Ascending aorta (tissue), 2 donors: Measurements from ENCODE around the gene STX18. TPM values are rescaled to one million over a fixed set of nuclear protein-coding genes. Genes with fewer than 3 reads are reported as not detected.

Experiments
- DNase-seq, 2 donors: peaks; one replicate each; pipeline ENCODE4 v3.0.0-alpha.2; 2019; ENCODE audit warnings: low spot score in 2 of 2
- H3K27ac ChIP-seq, 2 donors: fragments of 200-600 bp; sonication (generic); one replicate each; pipeline ENCODE4 v1.5.1; 2016 to 2017; ENCODE audit warnings: mild to moderate bottlenecking in 1 of 2
- H3K27me3 ChIP-seq: fragments of 200-600 bp; sonication (generic); one replicate; pipeline ENCODE4 v1.5.1; 2017
- H3K36me3 ChIP-seq, 2 donors: fragments of 200-600 bp; sonication (generic); one replicate each; pipeline ENCODE4 v1.5.1; 2016
- H3K4me1 ChIP-seq, 2 donors: fragments of 200-600 bp; sonication (generic); one replicate each; pipeline ENCODE4 v1.5.1; 2016 to 2017; ENCODE audit warnings: mild to moderate bottlenecking in 1 of 2
- H3K4me3 ChIP-seq, 2 donors: fragments of 200-600 bp; sonication (generic); one replicate each; pipeline ENCODE4 v1.5.1; 2016 to 2017; ENCODE audit warnings: mild to moderate bottlenecking in 1 of 2
- H3K9me3 ChIP-seq, 2 donors: fragments of 200-600 bp; sonication (generic); one replicate each; pipeline ENCODE4 v1.5.1; 2016
- intact Hi-C: fragments of 100-400 bp; cut with DNase I; formaldehyde crosslinking; loops from one replicate; pipeline ENCODE4 v1.15.1; 2023
- total RNA-seq: library from RNA; depleted of rRNA; stranded (reverse); fragments of >200 nt; gene quantifications from one replicate; pipeline ENCODE4 v1.1.0, GENCODE V29; 2016
- TF ChIP-seq, protein P1 (sequence below), 3 experiments: fragments of 200-600 bp in 2 of 3; fragments of 450-650 bp in 1 of 3; sonication (generic) in 2 of 3; IDR thresholded peaks; one replicate each; pipeline ENCODE4 v1.5.1; 2016 to 2019; ENCODE audit warnings: antibody characterized with exemption in 3 of 3, mild to moderate bottlenecking in 1 of 3, moderate library complexity in 1 of 3

The STX18 gene
- total RNA-seq, 1 donor from 2014 or later: 28.2 TPM

DNA sequence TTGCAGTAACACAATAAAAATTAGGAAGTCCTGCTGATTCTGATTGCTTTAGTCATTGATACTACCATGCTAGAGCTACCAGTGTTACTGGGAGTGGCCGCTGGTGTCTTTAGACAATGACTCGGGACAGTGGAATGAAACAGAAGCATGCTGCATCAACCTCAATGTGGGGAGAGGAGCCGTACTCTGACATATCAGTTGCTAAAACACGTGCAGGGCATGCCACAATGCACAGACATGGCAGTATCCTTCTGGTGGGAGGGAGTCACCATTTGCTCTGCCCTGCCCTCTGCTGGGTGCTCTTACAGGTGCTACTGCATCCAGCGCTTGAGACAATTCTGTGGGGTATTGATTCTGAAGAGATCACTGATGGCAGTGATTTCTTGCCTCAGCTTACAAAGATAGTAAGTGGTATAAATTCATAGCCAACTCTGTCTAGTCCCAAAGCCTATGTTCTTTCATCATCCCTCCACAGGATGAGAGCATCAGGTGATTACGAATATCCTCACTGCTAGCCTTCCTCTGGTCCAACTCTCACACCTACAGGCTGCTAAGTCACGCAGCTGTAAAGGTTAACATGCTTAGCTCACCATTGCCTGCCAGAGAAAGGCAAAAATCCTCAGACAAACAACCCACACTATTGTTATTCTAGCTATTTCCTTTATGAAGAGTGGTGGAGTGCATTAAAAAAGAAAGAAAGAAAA lies 111.2 kb downstream of the STX18 start:
- H3K27me3 ChIP-seq: no peaks in the 10 kb centered on the region
- TF ChIP-seq, protein P1, sequence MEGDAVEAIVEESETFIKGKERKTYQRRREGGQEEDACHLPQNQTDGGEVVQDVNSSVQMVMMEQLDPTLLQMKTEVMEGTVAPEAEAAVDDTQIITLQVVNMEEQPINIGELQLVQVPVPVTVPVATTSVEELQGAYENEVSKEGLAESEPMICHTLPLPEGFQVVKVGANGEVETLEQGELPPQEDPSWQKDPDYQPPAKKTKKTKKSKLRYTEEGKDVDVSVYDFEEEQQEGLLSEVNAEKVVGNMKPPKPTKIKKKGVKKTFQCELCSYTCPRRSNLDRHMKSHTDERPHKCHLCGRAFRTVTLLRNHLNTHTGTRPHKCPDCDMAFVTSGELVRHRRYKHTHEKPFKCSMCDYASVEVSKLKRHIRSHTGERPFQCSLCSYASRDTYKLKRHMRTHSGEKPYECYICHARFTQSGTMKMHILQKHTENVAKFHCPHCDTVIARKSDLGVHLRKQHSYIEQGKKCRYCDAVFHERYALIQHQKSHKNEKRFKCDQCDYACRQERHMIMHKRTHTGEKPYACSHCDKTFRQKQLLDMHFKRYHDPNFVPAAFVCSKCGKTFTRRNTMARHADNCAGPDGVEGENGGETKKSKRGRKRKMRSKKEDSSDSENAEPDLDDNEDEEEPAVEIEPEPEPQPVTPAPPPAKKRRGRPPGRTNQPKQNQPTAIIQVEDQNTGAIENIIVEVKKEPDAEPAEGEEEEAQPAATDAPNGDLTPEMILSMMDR (IDR thresholded peaks at IDR 0.05): peak in 1 of 3 experiments; percentile 27
- no peak overlapping the region for H3K27ac ChIP-seq
- peaks cover 19 to 28% of the 10 kb centered on the region in 2 donors for H3K36me3 ChIP-seq
- no peaks in the 10 kb centered on the region for H3K4me1 ChIP-seq
- intact Hi-C loops: no loop called here
- no peak overlapping the region for H3K4me3 ChIP-seq
- DNase-seq: no peak
- H3K9me3 ChIP-seq: no peaks in the 10 kb centered on the region

DNA sequence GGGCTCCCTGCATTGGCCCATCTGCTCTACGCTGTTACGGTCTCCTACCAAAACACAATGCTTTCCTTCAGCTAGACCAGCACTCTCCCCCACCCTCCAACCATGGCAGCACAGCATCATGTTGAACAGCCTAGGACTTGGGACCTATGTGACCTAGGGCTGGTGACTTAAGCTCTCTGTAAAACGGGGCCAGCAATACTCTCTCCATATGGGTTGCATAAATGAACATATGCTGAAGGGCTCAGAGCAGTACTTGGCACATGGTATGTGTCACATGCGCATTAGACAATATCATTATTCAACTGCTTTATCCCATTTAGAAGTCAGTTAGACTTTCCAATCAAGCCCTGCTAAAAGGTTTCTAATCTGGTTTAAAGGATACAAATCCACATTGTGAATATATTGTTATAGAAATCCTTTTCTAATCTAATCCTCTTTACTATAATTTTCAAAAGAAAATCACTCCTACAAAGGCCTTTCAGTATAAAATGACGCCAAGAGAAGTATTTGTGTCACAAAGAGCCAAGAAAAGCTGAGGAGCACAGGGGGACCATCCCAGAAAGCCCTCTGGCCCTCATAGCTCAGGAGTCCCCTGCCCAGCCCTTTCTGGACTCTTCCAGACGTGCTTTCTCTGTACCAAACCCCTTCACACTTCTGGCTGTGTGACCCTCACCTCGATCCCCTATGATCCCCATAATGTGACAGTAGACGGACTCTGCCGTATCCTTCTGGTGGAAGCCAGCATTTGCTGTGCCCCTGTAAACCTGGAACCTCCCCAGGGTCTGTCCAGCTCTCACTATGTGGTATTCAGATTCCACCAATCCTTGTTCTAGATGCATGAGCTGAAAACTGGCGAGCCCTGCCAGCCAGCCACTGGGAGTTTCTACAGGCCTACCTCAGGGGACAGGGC lies 112.6 kb downstream of the STX18 start:
- Histone ChIP-seq H3K4me3 (no peak overlapping the region), H3K27ac (no peak overlapping the region), H3K27me3 (no peaks in the 10 kb centered on the region), H3K36me3 (peaks cover 19 to 38% of the 10 kb centered on the region in 2 donors), H3K4me1 (no peaks in the 10 kb centered on the region), H3K9me3 (no peaks in the 10 kb centered on the region)
- TF ChIP-seq, protein P1 (IDR thresholded peaks at IDR 0.05): no peak
- no peak for DNase-seq
- intact Hi-C loops: no loop called here

DNA sequence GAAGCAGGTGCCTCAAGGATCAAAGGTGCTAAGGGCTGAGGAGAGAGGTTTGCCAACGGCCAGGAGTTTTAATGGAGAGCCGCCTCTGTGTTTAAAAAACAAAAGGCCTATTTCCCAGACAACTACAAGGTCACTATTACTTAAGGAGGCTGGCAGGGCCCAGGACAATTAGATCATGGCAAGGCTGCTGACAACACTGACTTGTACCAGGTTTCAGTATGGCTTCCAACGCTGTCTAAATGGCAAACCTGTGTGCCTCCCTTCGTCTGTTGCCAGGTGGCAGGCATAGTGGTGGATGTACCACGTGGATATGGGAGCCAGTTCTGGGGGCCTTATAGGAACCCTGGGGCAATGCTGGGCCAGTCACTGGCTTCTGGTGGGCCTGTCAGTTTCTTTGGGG lies 114.0 kb downstream of the STX18 start:
- no peak overlapping the region for H3K4me3 ChIP-seq
- intact Hi-C loops: no loop called here
- H3K36me3 ChIP-seq: peaks cover 23 to 45% of the 10 kb centered on the region in 2 donors
- no peaks in the 10 kb centered on the region for H3K27me3 ChIP-seq
- no peaks in the 10 kb centered on the region for H3K4me1 ChIP-seq
- DNase-seq: no peak
- TF ChIP-seq, protein P1 (IDR thresholded peaks at IDR 0.05): no peak
- H3K9me3 ChIP-seq: no peaks in the 10 kb centered on the region
- H3K27ac ChIP-seq: no peak overlapping the region

DNA sequence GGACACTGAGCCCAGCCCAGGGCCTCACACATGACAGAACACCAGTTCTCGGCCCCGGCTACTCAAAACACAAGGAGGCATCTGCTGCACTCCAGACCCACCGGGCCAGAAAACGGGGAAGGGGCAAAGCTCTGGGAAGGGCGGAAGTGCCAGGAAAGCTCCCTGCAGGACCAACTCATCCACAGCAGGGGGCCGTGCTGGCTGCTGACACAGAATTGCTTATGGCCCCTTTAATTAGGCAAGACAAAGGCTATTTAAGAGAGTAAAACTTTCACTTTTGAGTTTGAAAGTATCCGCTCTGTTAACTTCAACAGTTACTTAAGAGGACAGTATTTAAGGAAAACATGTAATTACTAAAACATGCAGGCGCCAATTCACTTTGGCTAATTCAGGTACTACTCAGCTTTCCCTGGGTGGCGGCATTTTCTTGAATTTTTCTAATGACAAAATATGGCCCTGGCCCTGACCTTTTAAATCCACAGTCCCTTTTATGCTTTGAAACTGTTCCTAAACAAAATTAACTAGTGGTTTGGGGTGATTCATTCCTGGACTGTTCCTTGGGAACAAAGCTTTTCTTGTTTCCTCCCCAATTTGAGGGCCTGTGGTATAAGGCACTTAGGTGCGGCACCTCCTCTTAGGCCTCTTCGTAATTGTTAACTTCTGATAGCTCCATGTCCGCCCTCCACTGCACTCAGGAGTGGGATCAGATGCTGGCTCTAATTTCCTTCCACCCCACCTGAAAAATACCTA lies 114.6 kb downstream of the STX18 start:
- no peaks in the 10 kb centered on the region for H3K4me1 ChIP-seq
- no peak overlapping the region for H3K4me3 ChIP-seq
- H3K27ac ChIP-seq: no peak overlapping the region
- TF ChIP-seq, protein P1 (IDR thresholded peaks at IDR 0.05): no peak
- peaks cover 22 to 45% of the 10 kb centered on the region in 2 donors for H3K36me3 ChIP-seq
- H3K9me3 ChIP-seq: no peaks in the 10 kb centered on the region
- intact Hi-C loops: no loop called here
- no peaks in the 10 kb centered on the region for H3K27me3 ChIP-seq
- DNase-seq: peak in 1 of 2 donors; percentile 44

DNA sequence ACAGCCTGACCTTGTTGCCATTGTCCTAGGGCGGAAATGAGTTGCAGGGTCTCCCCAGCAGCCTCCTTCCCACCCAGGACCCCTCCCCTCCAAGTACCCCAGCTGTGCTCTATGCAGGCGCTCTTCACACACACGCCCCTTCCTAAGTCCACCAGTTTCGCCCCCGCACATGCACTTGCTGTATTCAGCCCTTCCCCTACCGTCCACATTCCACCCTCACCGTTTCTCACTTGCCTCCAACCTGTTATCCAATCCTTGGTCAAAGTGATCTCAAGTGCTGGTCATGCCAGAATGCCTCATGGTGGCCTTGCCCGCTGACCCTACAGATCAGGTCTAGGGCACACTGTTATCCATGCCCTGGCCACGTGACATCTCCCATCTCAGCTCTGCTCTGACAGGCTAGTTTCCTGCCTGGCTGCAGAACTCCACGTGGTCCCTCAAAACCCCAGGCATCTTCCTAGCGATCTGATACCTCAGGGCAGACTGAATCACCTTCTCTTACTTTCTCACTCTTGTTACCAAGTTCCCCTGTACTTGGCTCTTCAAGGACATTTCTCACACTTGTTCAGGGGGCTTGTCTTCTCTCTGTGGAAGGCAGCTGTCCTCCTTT lies 115.2 kb downstream of the STX18 start:
- no peaks in the 10 kb centered on the region for H3K27me3 ChIP-seq
- peak in 1 of 2 donors; percentile 51 for DNase-seq
- peaks cover 27 to 52% of the 10 kb centered on the region in 2 donors for H3K36me3 ChIP-seq
- H3K27ac ChIP-seq: no peak overlapping the region
- no peaks in the 10 kb centered on the region for H3K9me3 ChIP-seq
- no peaks in the 10 kb centered on the region for H3K4me1 ChIP-seq
- no peak overlapping the region for H3K4me3 ChIP-seq
- TF ChIP-seq, protein P1 (IDR thresholded peaks at IDR 0.05): no peak
- intact Hi-C loops: no loop called here
